Epidermal melanocyte (primary cell): ENCODE results near the gene MARCHF3.
"Not testable (repeated sequence)": the region's sequence is repeated elsewhere in the genome, so short reads cannot be mapped to it uniquely, and the experiment has no call there.

ENCODE experiments used
- DNase-seq: peaks from one replicate; pipeline ENCODE4 v3.0.0; 2011; ENCODE audit warnings: low spot score; ENCODE audit not compliant: insufficient read length

MARCHF3 gene

GRCh38 chr5:126920291-126920690 is 110.1 kb downstream of the MARCHF3 start:
- DNase-seq: no peak

- DNase-seq: no peak
These were observed 110.8 kb downstream of the MARCHF3 start for GRCh38 chr5:126919566-126919965.

- no peak for DNase-seq
These were observed 111.8 kb downstream of the MARCHF3 start for GRCh38 chr5:126918615-126918957.

DNA sequence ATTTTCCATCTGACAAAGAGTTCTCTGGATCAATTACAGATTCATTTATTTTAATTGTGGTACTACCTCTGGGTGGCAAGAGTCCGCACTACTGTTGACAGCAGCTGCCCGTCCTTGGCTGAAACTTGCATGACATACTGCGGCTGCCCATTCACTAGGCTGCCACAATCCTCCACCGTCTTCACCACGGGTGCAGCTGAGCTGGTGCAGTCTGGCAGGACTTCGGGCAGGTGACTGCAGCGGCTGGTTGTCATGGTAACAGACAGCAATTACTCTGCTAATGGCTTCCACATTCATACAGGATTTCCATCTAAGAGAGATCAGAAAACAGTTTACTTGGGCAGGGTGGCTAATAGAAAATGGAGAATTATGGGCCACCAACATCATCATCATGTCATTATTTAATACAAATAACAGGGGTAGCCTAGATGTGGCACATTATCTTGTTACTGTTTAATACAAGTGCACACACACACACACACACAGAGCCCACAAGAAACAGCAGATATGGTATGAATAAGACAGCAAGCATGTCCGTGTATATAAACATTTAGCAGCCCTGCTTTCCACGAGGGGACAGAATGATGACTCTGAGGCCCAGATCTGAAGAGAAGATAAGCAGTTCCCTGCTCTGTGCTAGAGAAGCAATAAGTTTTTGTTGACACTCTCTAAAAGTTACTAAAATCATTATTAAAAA is 112.3 kb downstream of the MARCHF3 start:
- DNase-seq: no peak

DNA sequence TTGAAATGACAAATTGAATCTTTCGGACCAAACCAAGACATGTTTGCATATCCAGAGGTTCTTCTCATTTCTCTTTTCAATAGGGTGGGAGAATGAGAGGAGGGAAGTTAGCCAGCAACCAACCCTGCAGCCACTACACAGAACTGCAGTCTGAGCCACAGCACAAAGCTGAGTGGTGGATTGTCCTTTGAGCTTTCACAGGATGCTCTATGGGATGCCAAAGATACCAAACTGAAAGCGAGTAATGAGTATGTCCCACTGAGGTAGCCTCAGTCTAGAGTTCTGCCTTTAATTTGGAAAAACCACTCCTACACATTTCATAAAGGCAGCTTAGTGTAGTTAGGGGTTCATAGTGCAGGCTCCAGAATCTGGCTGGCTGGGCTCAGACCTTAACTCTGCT is 114.9 kb downstream of the MARCHF3 start:
- DNase-seq: no peak

DNA sequence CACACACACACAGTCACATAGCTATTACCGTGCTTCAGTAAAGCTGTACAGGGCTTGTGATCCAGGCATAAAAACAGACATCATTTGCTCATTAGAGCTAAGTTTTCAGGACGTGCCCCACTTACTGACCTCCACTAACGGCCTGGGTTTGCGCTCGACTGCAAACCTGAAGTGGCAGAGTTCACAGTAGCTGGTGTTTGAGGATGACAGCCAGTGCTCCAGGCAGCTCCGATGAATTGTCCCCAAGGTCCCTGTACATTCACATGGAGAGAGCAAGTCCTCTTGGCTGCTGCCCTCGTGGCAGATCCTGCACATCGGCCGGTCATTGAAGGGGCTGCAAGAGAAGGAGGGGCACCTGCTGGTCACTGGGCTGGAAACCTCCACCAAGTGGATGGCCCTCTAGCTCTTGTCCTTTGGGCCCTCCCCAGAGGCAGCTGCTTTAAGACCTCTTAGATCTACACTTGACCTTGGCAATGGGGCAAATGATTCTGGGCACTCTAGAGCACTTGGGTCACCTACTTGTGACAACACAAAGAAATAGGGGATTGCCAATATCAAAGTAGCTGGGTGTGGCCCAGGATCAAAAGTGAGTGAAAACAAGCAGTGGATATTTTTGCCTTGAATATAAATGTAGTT is 115.4 kb downstream of the MARCHF3 start:
- no peak for DNase-seq

DNA sequence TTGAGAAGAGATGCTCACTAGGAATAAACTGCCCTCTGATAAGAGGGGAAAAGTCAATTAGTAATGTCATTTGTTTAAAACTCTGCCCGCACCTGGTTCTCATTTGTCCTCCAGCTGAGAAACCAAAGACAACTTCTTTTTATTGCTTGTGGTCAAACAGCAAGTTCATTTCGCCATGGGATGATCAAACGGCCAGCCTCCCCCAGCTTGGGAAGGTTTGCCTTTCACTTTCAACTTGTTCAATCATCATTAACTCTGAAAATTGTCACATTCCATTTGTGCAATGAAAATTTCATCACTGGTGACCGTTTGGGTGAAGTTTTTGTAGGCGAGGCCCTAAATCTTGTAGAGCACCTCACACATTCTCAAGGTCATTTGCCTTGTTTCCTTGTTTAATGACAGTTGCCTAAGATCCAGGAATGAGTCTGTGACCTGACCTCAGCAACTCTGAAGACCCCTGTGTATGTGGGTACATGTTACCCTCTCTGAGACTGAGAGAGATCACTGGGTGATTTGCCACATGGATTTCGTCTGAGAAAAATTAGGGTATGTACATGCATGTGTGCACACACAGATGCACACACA is 117.7 kb downstream of the MARCHF3 start:
- DNase-seq: peak; percentile 37

- DNase-seq: no peak
These were observed 118.4 kb downstream of the MARCHF3 start for GRCh38 chr5:126911986-126912385.

DNA sequence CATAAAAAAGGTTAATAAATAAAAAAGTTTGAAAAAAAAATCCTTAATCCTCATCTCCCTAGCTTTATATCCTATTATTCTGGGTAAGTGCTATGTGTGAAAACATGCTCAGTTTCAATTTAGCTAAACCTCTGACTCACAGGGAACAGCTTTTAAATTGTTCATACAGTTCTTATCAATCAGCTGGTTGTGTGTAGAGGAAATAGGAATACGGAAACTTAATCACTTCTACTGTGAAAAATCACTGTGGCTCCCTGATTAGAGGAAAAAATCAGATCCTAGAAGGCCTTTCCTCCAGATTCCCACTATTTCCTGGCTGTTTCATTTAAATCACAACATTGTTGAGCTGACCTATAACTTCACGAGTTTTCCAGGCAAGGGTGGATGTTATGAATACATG is 120.5 kb downstream of the MARCHF3 start:
- DNase-seq: no peak

GRCh38 chr5:126904407-126904806 is 126.0 kb downstream of the MARCHF3 start:
- DNase-seq: not testable (repeated sequence)

- no peak for DNase-seq
These were observed 129.6 kb downstream of the MARCHF3 start for GRCh38 chr5:126900796-126901195.

- no peak for DNase-seq
These were observed 130.9 kb downstream of the MARCHF3 start for GRCh38 chr5:126899476-126899875.

GRCh38 chr5:126897851-126898630 is 132.3 kb downstream of the MARCHF3 start:
- no peak for DNase-seq

- DNase-seq: no peak
These were observed 134.1 kb downstream of the MARCHF3 start for GRCh38 chr5:126896170-126896702.

- not testable (repeated sequence) for DNase-seq
These were observed 134.6 kb downstream of the MARCHF3 start for GRCh38 chr5:126895712-126896111.

- not testable (repeated sequence) for DNase-seq
These were observed 139.9 kb downstream of the MARCHF3 start for GRCh38 chr5:126890414-126890813.

- DNase-seq: no peak
These were observed 142.2 kb downstream of the MARCHF3 start for GRCh38 chr5:126888175-126888574.

DNA sequence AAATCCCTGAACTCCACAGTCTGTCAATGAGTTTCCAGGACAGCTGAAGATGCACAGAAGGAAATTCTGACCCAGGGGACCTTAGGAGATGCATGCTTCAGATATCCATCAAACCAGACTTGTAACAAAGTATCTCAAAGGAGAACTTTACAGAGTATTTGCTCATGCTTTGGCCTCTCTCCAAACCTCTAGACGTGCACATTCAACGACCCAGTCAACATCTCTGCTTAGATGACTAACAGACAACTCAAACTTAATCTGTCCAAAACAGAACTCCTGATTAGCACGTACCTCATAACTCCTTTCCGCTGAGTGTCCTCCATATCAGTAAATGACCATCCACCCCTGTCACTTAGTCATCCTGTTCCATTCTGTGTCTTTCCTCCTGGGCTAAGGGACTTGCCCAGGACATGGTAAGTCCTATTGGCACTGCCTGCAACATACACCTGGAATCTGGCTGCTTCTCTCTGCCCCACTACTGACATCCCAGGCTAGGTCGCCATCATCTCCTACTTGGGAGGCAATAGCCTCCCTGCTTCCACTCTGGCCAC is 146.0 kb downstream of the MARCHF3 start:
- DNase-seq: no peak

- DNase-seq: no peak
These were observed 146.7 kb downstream of the MARCHF3 start for GRCh38 chr5:126883564-126884245.

DNA sequence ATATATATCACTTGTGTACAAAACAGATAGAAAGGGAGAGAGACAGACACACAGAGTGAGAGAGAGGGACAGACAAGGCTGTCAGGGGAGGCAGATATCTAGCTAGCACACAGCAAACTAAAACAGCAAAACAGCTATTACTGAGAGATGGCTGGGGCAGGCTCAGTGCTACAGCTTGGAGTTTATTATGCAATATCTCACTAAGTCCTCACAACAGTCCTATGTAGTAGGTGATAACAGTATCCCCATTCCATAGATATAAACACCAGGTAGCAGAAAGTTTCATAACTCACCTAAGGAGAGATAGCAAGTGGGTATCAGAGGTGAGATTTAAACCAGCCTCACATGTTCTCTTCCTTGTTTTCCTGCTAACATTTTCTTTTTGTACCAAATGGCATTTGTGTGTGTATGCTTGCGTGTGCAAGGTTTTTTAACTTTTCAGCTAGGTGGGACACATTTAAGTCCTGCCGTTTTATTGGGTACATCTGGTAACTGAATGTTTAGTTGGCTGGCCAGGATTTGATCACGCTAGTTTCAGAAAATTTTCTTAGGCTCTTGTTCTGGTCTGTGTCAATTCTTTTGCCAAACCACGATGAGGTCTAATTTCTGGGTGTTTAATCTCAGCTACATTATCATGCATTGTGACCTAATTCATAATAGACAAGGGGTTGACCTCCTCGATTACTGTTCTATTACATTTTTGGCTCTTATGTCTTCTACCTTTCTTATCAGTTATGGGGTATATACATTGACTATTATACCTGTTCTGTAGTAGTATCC is 148.3 kb downstream of the MARCHF3 start:
- no peak for DNase-seq
